Retina (tissue), 1 donor: Measurements from ENCODE around the gene TMPRSS11B.
"Not testable (repeated sequence)": the region's sequence is repeated elsewhere in the genome, so short reads cannot be mapped to it uniquely, and the experiment has no call there.

Source experiments
- DNase-seq: peaks from one replicate; pipeline ENCODE4 v3.0.0-alpha.2; 2016

The TMPRSS11B gene, protein sequence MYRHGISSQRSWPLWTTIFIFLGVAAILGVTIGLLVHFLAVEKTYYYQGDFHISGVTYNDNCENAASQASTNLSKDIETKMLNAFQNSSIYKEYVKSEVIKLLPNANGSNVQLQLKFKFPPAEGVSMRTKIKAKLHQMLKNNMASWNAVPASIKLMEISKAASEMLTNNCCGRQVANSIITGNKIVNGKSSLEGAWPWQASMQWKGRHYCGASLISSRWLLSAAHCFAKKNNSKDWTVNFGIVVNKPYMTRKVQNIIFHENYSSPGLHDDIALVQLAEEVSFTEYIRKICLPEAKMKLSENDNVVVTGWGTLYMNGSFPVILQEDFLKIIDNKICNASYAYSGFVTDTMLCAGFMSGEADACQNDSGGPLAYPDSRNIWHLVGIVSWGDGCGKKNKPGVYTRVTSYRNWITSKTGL

DNA sequence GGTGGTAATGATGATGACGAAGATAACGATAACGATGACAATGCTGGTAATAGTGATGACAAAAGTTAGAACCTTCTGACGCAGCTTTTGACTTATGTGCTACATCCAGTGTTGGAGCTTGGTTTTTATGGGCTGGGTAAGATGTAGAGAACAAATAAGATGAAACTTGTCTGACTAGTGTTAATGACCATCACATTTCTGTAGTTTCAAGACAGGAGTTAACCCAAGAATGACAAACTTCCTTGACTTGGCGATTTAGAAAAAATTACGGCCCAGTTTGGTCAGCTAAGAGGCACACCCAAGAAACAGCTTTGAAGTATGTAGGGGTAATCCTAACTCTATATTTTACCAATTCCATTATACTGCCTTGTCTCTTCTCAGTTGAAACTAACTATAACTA lies at the start of gene TMPRSS11B:
Gene TMPRSS11B, minus strand, starts transcription at position 101 of the 400 bp plus-strand sequence. CDS start 136 bp downstream, outside the sequence.
- no peak for DNase-seq

DNA sequence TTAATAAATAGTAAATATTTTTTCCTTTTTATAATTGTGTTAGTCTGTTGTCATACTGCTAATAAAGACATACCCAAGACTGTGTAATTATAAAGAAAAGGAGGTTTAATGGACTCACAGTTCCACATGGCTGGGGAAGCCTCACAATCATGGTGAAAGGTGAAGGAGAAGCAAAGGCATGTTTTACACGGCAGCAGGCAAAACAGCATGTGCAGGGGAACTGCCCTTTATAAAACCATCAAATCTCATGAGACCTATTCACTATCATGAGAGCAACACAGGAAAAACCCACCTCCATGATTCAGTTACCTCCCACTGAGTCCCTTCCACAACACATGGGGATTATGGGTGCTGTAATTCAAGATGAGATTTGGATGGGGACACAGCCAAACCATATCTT lies 45.8 kb upstream of the TMPRSS11B start:
- DNase-seq = no peak

DNA sequence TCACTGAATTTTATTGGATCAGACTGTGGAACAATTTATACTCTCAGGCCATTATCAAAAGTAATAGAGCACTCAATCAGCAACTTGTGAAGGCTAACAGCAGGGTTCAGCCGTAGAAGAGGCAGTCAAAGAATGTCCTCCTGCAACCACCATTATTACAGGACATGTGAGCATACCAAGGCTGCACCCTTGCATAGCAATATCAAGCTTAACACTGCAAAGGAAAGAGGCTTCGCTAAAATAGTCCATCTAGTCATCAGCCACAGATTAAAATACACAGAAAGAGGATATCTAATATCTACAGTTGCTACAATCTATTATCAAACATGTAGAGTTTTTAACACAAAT lies 42.9 kb upstream of the TMPRSS11B start:
- no peak for DNase-seq

DNA sequence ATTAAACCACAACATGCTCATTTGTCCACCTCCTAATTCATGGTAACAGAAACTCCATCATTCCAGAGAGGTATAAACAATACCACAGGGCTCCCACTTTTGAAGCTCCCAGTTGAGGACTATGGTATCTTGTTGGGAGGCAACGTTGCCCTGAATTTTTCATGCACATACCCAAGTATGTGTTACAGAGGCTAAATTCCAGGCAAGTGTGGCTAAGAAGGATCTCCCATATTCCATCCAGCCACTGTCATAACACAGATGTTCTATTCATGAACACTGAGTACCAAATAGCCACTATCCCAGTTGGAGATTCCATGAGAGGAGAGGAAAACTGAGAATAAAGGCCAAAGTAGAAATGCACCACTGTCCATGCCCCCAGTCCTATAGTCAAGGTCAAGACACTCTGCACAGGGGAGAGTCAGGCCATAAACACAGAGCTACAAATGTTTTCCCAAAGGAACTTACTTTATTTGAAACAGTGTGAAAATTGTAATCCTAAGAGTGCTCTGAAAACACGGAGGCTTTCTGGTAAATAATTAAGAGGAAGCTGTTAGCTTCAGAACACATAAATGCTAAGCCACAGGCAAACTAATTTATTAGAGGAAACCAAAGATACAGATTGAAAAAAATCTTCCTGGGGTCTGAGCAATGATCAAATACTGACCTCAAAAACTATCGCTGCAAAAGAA lies 42.4 kb upstream of the TMPRSS11B start:
- DNase-seq = peak; percentile 17

DNA sequence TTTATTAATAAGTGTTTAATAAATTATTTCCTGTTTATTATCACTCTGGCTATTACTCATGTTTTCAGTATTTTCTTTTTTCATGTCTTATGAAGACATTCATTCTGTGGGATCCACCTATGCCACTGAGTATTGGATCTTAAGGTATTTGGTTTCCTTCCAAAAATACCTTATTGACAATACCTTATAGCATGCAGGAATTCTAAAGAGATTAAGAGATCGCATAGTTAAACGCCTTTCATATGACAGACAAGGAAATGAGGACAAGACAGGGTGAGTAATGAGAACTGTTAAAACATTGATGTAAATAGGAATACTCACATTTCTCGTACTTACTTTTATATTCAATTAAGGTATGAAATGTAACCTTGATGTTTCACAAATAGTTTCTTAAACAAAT lies 38.2 kb upstream of the TMPRSS11B start:
- DNase-seq = no peak

DNA sequence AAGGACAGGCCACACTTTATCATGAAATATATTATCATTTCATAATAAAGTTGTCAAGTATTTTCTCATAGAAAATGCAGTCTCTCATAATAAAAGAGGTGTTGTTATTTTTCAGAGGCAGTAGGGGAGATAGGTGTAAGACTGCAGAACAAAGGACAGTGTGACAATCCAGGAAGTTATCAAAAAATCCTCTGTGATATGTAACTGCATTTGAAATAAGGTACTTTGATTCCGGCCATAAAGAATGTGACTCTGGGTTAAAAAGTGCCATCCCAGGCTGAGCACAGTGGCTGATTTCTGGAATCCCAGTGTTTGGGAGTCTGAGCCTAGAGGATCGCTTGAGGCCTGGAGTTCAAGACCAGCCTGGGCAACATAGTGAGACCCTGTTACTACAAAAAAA lies 37.6 kb upstream of the TMPRSS11B start:
- no peak for DNase-seq

DNA sequence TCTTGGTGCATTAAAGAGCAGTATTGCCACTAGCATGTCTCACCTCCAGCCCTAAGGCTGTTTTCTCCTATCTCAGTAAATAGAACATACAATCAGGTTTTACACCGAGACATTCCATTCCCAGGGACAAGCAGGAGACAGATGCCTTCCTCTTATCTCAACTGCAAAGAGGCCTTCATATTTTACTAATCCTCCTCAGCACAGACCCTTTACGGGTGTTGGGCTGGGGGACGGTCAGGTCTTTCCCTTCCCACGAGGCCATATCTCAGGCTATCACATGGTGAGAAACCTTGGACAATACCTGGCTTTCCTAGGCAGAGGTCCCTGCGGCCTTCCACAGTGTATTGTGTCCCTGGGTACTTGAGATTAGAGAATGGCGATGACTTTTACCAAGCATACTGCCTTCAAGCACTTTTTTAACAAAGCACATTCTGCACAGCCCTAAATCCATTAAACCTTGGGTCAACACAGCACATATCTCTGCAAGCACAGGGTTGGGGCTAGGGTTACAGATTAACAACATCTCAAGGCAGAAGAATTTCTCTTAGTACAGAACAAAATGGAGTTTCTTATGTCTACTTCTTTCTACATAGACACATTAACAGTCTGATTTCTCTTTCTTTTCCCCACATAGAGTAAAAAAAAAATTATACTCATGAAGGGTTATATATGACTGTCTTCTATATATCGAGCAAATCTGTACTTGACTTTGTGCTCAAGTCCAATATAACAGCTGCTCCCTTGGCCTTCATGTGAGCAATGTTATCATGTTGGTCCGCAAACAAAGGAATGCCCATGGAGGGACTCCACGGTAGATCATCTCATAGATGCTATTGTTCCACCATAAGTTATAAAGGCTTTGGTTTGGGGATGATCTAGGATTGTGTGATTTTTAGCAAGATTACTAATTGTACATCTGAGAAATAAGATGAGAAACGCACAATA lies 36.6 kb upstream of the TMPRSS11B start:
- not testable (repeated sequence) for DNase-seq

DNA sequence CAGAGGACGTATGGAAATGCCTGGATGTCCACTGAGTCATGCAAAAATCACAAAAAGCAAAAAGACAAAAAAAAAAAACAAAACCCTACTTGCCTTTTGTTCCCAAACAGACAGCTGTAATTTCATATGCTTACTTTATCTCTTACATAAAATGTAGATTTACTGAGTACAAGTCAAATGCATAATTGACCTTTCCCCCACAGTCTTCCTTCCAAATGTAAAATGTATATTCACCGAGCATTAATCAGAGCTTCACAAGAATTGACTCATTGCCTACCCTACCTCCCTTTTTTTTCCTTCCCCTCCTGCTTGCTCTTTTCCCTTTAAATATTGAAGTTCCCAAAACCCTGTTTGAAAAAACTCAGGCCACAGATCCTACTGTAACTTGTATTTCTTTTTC lies 32.5 kb upstream of the TMPRSS11B start:
- DNase-seq = no peak

DNA sequence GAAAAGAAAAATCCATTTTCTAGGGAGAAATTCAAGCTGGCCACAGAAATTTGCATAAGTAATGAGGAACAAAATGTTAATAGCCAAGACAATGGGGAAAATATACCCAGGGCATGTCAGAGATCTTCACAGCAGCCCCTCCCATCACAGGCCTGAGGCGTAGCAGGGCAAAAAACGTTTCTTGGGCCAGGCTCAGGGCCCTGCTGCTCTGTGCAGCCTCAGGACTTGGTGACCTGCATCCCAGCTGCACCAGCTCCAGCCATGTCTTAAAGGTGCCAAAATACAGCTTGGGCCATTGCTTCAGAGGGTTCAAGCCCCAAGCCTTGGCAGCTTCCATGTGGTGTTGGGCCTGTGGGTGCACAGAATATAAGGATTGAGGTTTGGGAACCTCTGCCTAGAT lies 32.1 kb upstream of the TMPRSS11B start:
- DNase-seq = no peak

DNA sequence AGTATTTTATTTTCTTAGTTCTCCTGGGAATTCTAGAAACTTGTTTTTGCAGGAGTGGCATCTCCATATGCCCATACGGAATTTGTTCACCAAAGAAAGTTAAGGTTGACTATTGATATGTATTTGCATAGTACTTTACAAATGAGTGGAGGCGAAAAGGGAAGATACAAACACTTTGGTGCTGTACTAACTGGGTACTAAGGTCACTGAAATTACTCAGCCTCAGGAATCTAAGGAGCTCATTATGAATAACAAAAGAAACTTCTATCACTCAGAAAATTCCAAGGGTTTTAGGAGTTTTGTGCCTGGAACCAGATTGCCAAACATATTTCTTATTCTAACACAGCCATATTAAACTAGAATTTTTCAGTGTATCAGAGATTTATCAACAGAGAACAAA lies 27.4 kb upstream of the TMPRSS11B start:
- no peak for DNase-seq

DNA sequence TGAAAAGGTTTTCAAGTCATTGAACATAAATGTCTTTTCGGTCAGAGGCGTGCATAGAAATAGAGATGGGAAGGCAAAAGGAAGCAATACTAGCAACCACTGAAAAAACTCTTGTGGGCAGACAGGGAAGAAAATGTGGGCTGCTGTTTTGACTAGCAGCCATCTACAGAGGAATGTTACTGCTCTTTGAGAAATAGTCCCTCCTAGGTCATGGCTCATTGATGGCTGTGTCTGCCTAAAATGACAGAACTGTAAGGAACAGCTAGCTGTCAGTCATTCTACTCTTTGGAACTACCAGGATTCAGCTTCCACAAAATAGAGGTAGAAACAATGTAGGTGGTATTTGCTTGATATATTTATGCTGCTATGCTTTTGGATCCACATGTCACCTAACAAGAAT lies 26.9 kb upstream of the TMPRSS11B start:
- DNase-seq = no peak

DNA sequence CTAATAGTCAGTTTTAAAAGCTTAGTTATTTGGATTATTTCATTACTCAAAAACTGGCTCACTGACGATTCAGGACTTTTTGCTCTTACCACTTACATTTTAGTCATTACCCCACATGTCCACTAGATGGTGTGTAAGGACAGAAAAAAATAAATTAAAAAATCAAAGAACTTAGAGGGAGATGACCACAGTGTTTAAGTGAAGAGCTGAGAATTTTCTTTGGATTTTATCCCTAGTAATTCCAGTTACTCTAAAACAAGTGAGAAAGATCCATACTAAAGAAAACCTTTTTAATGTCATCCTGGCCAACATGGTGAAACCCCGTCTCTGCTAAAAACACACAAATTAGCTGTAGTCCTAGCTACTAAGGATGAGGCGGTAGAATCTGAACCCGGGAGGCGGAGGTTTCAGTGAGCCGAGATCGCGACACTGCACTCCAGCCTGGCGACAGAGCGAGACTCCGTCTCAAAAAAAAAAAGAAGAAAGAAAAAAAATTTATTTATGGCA lies 26.4 kb upstream of the TMPRSS11B start:
- peak; percentile 49 for DNase-seq

DNA sequence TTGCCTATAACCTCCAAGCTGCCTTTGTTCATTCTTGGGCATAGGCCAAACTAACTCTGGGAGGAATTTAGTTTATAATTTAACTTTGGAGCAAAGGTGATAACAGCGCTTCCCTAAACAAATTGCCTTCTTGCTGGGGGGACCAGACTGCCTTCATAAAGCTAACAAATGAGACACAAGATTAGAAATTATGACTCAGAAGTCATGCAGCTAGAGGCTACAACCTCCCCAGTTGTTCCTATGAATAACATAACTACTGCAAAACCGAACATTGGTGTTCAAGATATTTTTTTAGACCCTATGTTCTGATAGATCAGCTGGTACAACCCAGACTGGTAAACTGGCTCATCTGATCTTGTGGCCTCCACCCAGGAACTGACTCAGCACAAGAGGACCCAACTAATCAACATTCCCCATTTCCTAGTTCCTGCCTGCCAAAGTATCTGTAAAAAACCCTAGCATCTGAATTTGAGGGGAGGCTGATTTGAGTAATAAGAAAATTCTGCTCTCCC lies 22.0 kb upstream of the TMPRSS11B start:
- DNase-seq = no peak

DNA sequence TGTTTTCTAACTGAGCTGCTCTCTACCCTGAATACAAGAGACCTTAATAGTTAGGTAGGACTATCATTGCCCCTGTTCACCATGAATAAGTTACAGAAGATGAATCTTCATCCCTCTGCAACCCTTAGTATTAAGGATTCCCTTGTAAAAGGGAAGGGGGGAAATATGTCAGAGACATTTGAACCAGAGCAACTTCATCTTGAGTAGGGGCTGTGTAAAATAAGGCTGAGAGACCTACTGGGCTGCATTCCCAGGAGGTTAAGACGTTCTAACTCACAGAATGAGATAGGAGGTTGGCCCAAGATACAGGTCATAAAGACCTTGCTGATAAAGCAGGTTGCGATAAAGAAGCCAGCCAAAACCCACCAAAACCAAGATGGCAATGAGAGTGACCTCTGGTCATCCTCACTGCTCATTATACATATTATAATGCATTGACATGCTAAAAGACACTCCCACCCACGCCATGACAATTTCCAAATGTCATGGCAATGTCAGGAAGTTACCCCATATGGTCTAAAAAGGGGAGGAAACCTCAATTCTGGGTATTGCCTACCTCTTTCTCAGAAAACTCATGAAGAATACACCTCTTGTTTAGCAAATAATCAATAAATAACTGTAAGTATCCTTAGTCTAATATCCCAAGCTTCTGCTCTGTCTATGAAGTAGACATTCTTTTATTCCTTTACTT lies 19.5 kb upstream of the TMPRSS11B start:
- no peak for DNase-seq

DNA sequence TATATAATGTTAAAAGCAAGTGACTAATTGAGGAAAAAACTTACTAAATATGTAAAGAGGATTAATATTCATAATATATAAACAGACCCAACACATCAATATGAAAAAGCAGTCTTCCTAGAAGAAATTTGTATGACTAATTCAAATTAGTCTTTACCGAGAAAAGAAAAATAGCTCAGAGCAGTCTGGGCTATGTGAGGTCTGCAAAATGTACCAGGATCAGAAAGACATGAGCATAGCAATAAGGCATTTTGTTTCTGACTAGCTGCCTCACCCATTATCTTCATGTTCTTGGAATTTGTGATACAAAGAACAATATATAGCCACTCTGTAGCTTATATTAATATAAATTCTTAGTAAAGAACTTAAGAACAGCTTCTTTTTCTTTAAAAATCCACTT lies 13.7 kb upstream of the TMPRSS11B start:
- DNase-seq = no peak

DNA sequence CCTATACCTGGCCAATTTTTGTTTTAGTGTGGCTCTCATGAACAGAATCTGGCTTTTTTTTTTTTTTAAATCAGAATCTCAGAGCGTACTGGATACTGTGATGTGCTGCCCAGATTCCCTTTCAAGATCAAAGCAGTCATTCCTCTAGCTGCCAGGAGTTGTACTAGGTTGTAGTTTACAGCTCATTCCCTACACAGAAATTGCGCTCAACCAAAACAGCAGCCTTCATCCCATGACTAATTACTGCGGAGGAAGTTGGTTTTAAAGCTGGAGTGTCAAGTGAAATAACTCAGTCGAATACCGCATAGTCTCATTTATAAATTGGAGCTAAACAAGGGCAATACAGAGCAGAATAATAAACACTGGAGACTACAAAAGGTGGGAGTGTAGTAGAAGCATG lies 12.2 kb upstream of the TMPRSS11B start:
- DNase-seq = no peak

DNA sequence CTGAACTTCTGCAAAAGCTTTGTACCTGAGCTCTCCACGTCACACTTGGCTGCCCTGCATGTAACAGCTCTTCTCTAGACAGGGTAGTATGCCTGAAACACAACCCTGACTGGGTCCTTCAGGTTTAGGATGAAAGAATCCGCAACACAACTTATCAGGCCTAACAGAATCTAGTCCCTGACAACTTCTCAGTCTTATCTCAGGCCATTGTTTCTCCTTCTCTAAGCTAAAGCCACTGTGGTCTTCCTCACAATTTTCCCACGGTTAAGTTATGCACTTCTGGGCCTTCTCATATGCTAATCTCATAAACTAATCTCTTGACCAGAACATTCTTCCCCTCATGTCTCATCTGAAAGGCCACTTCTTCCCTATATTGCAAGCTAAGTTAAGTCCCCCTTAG lies 10.8 kb upstream of the TMPRSS11B start:
- no peak for DNase-seq

DNA sequence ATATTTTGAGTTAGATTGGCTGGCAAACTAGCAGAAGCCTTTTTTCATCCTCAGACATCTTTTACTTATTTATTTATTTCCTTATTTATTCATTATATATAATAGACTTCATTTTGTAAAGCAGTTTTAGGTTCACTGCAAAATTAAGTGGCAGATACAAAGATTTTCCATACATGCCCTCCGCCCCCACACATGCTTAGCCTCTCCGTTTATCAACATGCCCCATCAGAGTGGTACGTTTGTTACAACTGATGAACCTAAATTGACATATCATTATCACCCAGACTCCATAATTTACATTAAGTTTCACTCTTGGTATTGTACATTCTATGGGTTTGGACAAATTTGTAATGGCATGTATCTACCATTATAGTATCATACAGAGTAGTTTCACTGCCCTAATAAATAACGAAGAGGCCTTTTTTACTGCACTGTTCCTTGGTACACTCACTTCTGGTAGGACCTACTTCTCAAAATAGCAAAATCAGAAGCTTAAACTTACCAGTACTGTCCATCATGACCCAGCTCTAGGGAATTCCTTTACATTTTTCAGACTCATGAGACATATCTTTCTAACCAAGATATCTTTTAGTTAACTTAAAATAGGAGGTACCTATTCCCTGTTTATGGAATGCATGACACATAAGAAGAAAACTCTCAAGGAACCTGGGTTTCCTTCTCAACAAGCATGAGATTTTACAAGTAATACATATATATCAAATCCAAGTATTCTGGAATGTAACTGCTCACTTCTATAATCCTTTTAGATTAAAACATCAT lies 4.8 kb upstream of the TMPRSS11B start:
- no peak for DNase-seq

DNA sequence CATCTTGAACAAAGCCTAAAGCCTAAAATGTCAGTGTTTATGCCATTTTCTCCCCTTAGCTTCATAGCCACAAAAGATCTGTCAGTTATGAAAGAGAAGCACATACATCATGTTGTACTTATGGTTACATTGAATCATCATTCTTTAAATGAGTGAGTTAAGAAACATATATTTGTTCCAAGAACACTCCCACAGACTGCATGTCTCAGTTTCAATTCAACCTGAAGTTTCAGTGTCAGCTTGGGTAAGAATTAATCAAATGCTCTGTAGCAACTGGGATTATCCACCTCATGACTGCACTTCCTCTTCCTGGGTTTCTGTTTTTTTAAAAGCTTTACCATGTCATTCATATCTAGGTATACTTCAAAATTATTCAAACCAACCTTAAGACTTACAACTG lies 3.9 kb upstream of the TMPRSS11B start:
- DNase-seq = no peak

DNA sequence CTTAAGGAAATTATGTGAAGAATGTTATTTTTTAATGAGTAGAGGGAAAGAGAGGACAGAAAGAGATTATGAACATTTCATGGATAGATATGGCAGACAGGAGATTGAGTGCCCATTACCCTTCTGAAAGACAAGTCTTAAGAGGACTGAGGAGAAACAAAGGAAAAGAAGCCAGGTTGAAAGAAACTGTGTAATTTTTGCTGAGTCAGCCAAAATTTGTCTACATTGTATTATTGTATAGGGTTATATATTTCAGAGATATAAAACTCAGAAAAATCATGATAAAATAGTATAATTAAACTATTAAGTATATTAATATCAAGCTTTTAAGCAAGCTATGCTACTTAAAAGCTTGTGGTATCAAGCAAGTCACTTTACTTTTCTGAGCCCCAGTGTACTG lies 4.9 kb downstream of the TMPRSS11B start:
- DNase-seq = no peak

DNA sequence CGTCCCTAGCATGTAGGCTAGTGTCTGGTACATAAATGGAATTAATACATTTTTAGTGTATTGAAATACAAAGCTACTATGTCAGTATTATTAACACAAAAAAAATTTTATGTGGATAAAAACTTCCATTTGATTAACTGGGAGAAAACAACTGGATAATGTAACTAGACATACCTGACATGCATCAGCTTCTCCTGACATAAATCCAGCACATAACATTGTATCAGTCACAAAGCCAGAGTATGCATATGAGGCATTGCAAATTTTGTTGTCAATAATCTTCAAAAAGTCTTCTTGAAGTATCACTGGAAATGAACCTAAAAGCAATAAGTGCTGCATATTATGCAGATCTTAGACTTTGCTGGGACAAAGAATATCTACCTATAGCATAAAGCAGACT lies 16.9 kb downstream of the TMPRSS11B start:
- no peak for DNase-seq

DNA sequence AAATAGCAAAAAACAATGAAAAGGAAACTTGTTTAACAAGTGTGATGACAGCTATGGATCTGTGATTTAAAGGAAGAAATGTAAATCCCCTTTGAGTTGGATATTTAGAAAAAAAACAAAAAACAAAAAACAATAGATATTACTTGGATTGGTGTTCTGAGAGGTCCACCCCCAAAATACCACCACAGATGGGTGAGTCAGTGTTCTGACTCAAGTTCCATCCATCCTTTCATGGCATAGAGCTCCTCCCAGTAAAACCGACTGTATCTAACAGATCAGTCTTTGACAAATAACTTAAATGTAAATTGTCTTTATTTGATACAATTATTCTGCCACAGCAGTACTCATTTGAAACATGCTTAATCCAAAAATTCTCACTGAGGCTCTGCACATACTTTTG lies 27.4 kb downstream of the TMPRSS11B start:
- no peak for DNase-seq
